ENCODE results near the gene TSHZ3.

The TSHZ3 gene

GRCh38 chr19:31261603-31262212 lies 87.5 kb downstream of the TSHZ3 start:
- DNase-seq: no peak

- no peak for DNase-seq
Observed at GRCh38 chr19:31261019-31261602, 88.1 kb downstream of the TSHZ3 start.

GRCh38 chr19:31260171-31260933 lies 88.9 kb downstream of the TSHZ3 start:
- no peak for DNase-seq

- no peak for DNase-seq
Observed at GRCh38 chr19:31258211-31259052, 90.8 kb downstream of the TSHZ3 start.

GRCh38 chr19:31257426-31258130 lies 91.7 kb downstream of the TSHZ3 start:
- no peak for DNase-seq

GRCh38 chr19:31257025-31257424 lies 92.2 kb downstream of the TSHZ3 start:
- no peak for DNase-seq

- DNase-seq: no peak
Observed at GRCh38 chr19:31256593-31256960, 92.7 kb downstream of the TSHZ3 start.

GRCh38 chr19:31255831-31256592 lies 93.2 kb downstream of the TSHZ3 start:
- no peak for DNase-seq

- DNase-seq: no peak
Observed at GRCh38 chr19:31255174-31255799, 93.9 kb downstream of the TSHZ3 start.

- DNase-seq: no peak
Observed at GRCh38 chr19:31254611-31255010, 94.6 kb downstream of the TSHZ3 start.

- no peak for DNase-seq
Observed at GRCh38 chr19:31254180-31254551, 95.1 kb downstream of the TSHZ3 start.

GRCh38 chr19:31253526-31254179 lies 95.6 kb downstream of the TSHZ3 start:
- no peak for DNase-seq

GRCh38 chr19:31252441-31252840 lies 96.8 kb downstream of the TSHZ3 start:
- DNase-seq: no peak

- DNase-seq: no peak
Observed at GRCh38 chr19:31249217-31249616, 100.0 kb downstream of the TSHZ3 start.

- no peak for DNase-seq
Observed at GRCh38 chr19:31235806-31236205, 113.4 kb downstream of the TSHZ3 start.

GRCh38 chr19:31233295-31233800 lies 115.9 kb downstream of the TSHZ3 start:
- no peak for DNase-seq

GRCh38 chr19:31232871-31233270 lies 116.4 kb downstream of the TSHZ3 start:
- DNase-seq: no peak

- no peak for DNase-seq
Observed at GRCh38 chr19:31232180-31232579, 117.1 kb downstream of the TSHZ3 start.

- no peak for DNase-seq
Observed at GRCh38 chr19:31231237-31231636, 118.0 kb downstream of the TSHZ3 start.

GRCh38 chr19:31226151-31226935 lies 122.9 kb downstream of the TSHZ3 start:
- DNase-seq: no peak
